GM23338 (cell line): ENCODE measurements around the gene NT5C2. TPM values are rescaled to one million over a fixed set of nuclear protein-coding genes. Genes with fewer than 3 reads are reported as not detected.

Experiments used
- ATAC-seq: fragments of 200-7000 bp; cut with Tn5 transposase; 3 replicates; pipeline ENCODE4 v1.9.1; 2020
- DNase-seq: peaks from one replicate; pipeline ENCODE4 v3.0.0-alpha.2; 2015; ENCODE audit warnings: low spot score
- H2AFZ ChIP-seq: fragments of 200-600 bp; sonication (generic); 2 replicates; pipeline ENCODE4 v1.8.0; 2016; ENCODE audit warnings: antibody characterized with exemption, mild to moderate bottlenecking, moderate library complexity
- H3F3A ChIP-seq: fragments of 200-600 bp; sonication (generic); replicated peaks from 2 replicates; pipeline ENCODE4 v1.8.0; 2017; ENCODE audit warnings: antibody characterized with exemption, mixed run types, low read depth
- H3K27ac ChIP-seq: fragments of 200-600 bp; sonication (generic); 2 replicates; pipeline ENCODE4 v1.6.1; 2016; ENCODE audit warnings: low read depth
- H3K27me3 ChIP-seq: fragments of 200-600 bp; sonication (generic); 2 replicates; pipeline ENCODE4 v1.8.0; 2016; ENCODE audit warnings: mild to moderate bottlenecking, mixed run types, moderate library complexity; ENCODE audit not compliant: insufficient read depth
- H3K36me3 ChIP-seq: fragments of 200-600 bp; sonication (generic); 2 replicates; pipeline ENCODE4 v1.8.0; 2016; ENCODE audit warnings: mild to moderate bottlenecking; ENCODE audit not compliant: insufficient read depth
- H3K4me1 ChIP-seq: fragments of 200-600 bp; sonication (generic); 2 replicates; pipeline ENCODE4 v1.8.0; 2016; ENCODE audit warnings: mild to moderate bottlenecking, moderate library complexity; ENCODE audit not compliant: insufficient read depth
- H3K4me2 ChIP-seq: fragments of 200-600 bp; sonication (generic); 2 replicates; pipeline ENCODE4 v1.7.1; 2017; ENCODE audit warnings: mixed run types
- H3K4me3 ChIP-seq: fragments of 200-600 bp; sonication (generic); 2 replicates; pipeline ENCODE4 v1.6.1; 2016; ENCODE audit warnings: mixed run types
- H3K79me2 ChIP-seq: fragments of 200-600 bp; sonication (generic); replicated peaks from 2 replicates; pipeline ENCODE4 v1.8.0; 2017; ENCODE audit warnings: mild to moderate bottlenecking; ENCODE audit not compliant: insufficient read depth
- H3K9me2 ChIP-seq: fragments of 200-600 bp; sonication (generic); 2 replicates; pipeline ENCODE4 v1.8.0; 2017; ENCODE audit not compliant: insufficient read depth
- H4K20me1 ChIP-seq: fragments of 200-600 bp; sonication (generic); replicated peaks from 2 replicates; pipeline ENCODE4 v1.8.0; 2017; ENCODE audit warnings: mild to moderate bottlenecking; ENCODE audit not compliant: insufficient read depth
- H3K27ac Mint-ChIP-seq: 2 replicates; pipeline ENCODE4 v1.8.0; 2020; ENCODE audit warnings: inconsistent platforms, mild to moderate bottlenecking, moderate library complexity, mixed read lengths
- H3K27me3 Mint-ChIP-seq: 3 replicates; pipeline ENCODE4 v1.8.0; 2022; ENCODE audit warnings: low read depth, mild to moderate bottlenecking, moderate library complexity, mixed read lengths, inconsistent platforms; ENCODE audit not compliant: insufficient read depth, poor library complexity
- H3K36me3 Mint-ChIP-seq: 3 replicates; pipeline ENCODE4 v1.8.0; 2021; ENCODE audit warnings: low read depth, mild to moderate bottlenecking, inconsistent platforms, moderate library complexity, mixed read lengths
- H3K4me1 Mint-ChIP-seq: 3 replicates; pipeline ENCODE4 v1.8.0; 2020; ENCODE audit warnings: mild to moderate bottlenecking, inconsistent platforms, mixed read lengths
- H3K4me3 Mint-ChIP-seq: 3 replicates; pipeline ENCODE4 v1.8.0; 2021; ENCODE audit warnings: moderate library complexity, mild to moderate bottlenecking, inconsistent platforms, mixed read lengths
- H3K9me3 Mint-ChIP-seq: 3 replicates; pipeline ENCODE4 v1.8.0; 2020; ENCODE audit warnings: moderate library complexity, mild to moderate bottlenecking, inconsistent platforms, mixed read lengths
- CREB1 ChIP-seq: fragments of 250-450 bp; sonication (Bioruptor Pico); IDR thresholded peaks from 2 replicates; pipeline ENCODE4 v1.5.0; 2020; ENCODE audit warnings: low read depth, mild to moderate bottlenecking, moderate library complexity
- EZH2 ChIP-seq: fragments of 200-600 bp; sonication (generic); IDR thresholded peaks from one replicate; pipeline ENCODE4 v1.8.0; 2017; ENCODE audit warnings: antibody characterized with exemption, mild to moderate bottlenecking, low read depth; ENCODE audit not compliant: unreplicated experiment
- EZH2phosphoT487 ChIP-seq: fragments of 200-600 bp; sonication (generic); IDR thresholded peaks from one replicate; pipeline ENCODE4 v1.8.1; 2018; ENCODE audit warnings: antibody characterized with exemption; ENCODE audit not compliant: unreplicated experiment
- JUNB ChIP-seq: IDR thresholded peaks from one replicate; pipeline ENCODE4 v1.6.1; 2016; ENCODE audit warnings: antibody characterized with exemption; ENCODE audit not compliant: unreplicated experiment
- POLR2AphosphoS5 ChIP-seq: IDR thresholded peaks from 2 replicates; pipeline ENCODE4 v1.6.1; 2016; ENCODE audit warnings: antibody characterized with exemption, low read depth
- STAT1 ChIP-seq: IDR thresholded peaks from one replicate; pipeline ENCODE4 v1.6.1; 2016; ENCODE audit warnings: antibody characterized with exemption; ENCODE audit not compliant: unreplicated experiment
- ZNF114 ChIP-seq: fragments of 250-450 bp; sonication (Bioruptor Pico); IDR thresholded peaks from 2 replicates; pipeline ENCODE4 v1.5.0; 2020; ENCODE audit warnings: mild to moderate bottlenecking, moderate library complexity
- polyA plus RNA-seq: library from polyadenylated mRNA; unstranded; fragments of >200 nt; fragmentation: Nextera tagmentation; extraction: Ambion mirVana; gene quantifications from 2 replicates; pipeline ENCODE4 v1.2.1, GENCODE V29; 2016
- total RNA-seq: library from RNA; depleted of rRNA; stranded (reverse); fragments of >200 nt; shearing (Covaris generic); gene quantifications from 2 replicates; pipeline ENCODE4 v1.2.3, GENCODE V29; 2014
- TF ChIP-seq, protein P1 (sequence below): fragments of 250-450 bp; sonication (Bioruptor Pico); IDR thresholded peaks from 2 replicates; pipeline ENCODE4 v1.5.0; 2020; ENCODE audit warnings: mild to moderate bottlenecking, moderate library complexity
- TF ChIP-seq, protein P2 (sequence below): IDR thresholded peaks from 2 replicates; pipeline ENCODE4 v1.6.1; 2016; ENCODE audit warnings: antibody characterized with exemption

The NT5C2 gene
- total and polyA plus RNA-seq, 2 experiments from 2014 or later: 33.9 to 85.4 TPM

- TF ChIP-seq, protein P1, sequence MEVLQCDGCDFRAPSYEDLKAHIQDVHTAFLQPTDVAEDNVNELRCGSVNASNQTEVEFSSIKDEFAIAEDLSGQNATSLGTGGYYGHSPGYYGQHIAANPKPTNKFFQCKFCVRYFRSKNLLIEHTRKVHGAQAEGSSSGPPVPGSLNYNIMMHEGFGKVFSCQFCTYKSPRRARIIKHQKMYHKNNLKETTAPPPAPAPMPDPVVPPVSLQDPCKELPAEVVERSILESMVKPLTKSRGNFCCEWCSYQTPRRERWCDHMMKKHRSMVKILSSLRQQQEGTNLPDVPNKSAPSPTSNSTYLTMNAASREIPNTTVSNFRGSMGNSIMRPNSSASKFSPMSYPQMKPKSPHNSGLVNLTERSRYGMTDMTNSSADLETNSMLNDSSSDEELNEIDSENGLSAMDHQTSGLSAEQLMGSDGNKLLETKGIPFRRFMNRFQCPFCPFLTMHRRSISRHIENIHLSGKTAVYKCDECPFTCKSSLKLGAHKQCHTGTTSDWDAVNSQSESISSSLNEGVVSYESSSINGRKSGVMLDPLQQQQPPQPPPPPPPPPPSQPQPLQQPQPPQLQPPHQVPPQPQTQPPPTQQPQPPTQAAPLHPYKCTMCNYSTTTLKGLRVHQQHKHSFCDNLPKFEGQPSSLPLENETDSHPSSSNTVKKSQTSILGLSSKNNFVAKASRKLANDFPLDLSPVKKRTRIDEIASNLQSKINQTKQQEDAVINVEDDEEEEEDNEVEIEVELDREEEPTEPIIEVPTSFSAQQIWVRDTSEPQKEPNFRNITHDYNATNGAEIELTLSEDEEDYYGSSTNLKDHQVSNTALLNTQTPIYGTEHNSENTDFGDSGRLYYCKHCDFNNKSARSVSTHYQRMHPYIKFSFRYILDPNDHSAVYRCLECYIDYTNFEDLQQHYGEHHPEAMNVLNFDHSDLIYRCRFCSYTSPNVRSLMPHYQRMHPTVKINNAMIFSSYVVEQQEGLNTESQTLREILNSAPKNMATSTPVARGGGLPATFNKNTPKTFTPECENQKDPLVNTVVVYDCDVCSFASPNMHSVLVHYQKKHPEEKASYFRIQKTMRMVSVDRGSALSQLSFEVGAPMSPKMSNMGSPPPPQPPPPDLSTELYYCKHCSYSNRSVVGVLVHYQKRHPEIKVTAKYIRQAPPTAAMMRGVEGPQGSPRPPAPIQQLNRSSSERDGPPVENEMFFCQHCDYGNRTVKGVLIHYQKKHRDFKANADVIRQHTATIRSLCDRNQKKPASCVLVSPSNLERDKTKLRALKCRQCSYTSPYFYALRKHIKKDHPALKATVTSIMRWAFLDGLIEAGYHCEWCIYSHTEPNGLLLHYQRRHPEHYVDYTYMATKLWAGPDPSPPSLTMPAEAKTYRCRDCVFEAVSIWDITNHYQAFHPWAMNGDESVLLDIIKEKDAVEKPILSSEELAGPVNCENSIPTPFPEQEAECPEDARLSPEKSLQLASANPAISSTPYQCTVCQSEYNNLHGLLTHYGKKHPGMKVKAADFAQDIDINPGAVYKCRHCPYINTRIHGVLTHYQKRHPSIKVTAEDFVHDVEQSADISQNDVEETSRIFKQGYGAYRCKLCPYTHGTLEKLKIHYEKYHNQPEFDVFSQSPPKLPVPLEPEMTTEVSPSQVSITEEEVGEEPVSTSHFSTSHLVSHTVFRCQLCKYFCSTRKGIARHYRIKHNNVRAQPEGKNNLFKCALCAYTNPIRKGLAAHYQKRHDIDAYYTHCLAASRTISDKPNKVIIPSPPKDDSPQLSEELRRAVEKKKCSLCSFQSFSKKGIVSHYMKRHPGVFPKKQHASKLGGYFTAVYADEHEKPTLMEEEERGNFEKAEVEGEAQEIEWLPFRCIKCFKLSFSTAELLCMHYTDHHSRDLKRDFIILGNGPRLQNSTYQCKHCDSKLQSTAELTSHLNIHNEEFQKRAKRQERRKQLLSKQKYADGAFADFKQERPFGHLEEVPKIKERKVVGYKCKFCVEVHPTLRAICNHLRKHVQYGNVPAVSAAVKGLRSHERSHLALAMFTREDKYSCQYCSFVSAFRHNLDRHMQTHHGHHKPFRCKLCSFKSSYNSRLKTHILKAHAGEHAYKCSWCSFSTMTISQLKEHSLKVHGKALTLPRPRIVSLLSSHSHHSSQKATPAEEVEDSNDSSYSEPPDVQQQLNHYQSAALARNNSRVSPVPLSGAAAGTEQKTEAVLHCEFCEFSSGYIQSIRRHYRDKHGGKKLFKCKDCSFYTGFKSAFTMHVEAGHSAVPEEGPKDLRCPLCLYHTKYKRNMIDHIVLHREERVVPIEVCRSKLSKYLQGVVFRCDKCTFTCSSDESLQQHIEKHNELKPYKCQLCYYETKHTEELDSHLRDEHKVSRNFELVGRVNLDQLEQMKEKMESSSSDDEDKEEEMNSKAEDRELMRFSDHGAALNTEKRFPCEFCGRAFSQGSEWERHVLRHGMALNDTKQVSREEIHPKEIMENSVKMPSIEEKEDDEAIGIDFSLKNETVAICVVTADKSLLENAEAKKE: no peak
- no peak for TF ChIP-seq JUNB
- TF ChIP-seq STAT1: no peak
- TF ChIP-seq EZH2: no peak
These were observed 83.3 kb downstream of the NT5C2 start (continued) for GRCh38 chr10:103109821-103110220.

GRCh38 chr10:103106539-103106938 is 86.5 kb downstream of the NT5C2 start:
- Histone ChIP-seq H3K27ac (no peak overlapping the region), H3K4me3 (no peak overlapping the region), H3F3A (no peaks in the 10 kb centered on the region), H3K9me2 (no peaks in the 10 kb centered on the region), H3K4me2 (no peak overlapping the region), H2AFZ (no peak overlapping the region), H3K4me1 (peaks cover 14% of the 10 kb centered on the region; the same call in 1 of the 2 replicates), H3K36me3 (no peaks in the 10 kb centered on the region; the same call in 1 of the 2 replicates), H3K27me3 (no peaks in the 10 kb centered on the region), H3K79me2 (peaks cover 17% of the 10 kb centered on the region; the same call in 1 of the 2 replicates), H4K20me1 (no peaks in the 10 kb centered on the region)
- H3K27ac Mint-ChIP-seq: no peak overlapping the region
- DNase-seq (no peak), ATAC-seq (no peak)
- no peaks in the 10 kb centered on the region for H3K9me3 Mint-ChIP-seq
- no peak overlapping the region for H3K4me3 Mint-ChIP-seq
- no peaks in the 10 kb centered on the region for H3K36me3 Mint-ChIP-seq
- H3K4me1 Mint-ChIP-seq: peaks cover 18% of the 10 kb centered on the region
- no peaks in the 10 kb centered on the region for H3K27me3 Mint-ChIP-seq
- TF ChIP-seq POLR2AphosphoS5 (no peak), JUNB (no peak), EZH2 (no peak), ZNF114 (CRISPR knock-in tag) (no peak), EZH2phosphoT487 (no peak), STAT1 (no peak), CREB1 (no peak)
- TF ChIP-seq, protein P2, sequence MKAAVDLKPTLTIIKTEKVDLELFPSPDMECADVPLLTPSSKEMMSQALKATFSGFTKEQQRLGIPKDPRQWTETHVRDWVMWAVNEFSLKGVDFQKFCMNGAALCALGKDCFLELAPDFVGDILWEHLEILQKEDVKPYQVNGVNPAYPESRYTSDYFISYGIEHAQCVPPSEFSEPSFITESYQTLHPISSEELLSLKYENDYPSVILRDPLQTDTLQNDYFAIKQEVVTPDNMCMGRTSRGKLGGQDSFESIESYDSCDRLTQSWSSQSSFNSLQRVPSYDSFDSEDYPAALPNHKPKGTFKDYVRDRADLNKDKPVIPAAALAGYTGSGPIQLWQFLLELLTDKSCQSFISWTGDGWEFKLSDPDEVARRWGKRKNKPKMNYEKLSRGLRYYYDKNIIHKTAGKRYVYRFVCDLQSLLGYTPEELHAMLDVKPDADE: no peak
- TF ChIP-seq, protein P1: no peak
